ENCODE results near the gene HAGHL. TPM values are rescaled to one million over a fixed set of nuclear protein-coding genes. Genes with fewer than 3 reads are reported as not detected.

Gene HAGHL
- total RNA-seq, 1 experiment from 2014 or later, result 74.8 TPM

DNA sequence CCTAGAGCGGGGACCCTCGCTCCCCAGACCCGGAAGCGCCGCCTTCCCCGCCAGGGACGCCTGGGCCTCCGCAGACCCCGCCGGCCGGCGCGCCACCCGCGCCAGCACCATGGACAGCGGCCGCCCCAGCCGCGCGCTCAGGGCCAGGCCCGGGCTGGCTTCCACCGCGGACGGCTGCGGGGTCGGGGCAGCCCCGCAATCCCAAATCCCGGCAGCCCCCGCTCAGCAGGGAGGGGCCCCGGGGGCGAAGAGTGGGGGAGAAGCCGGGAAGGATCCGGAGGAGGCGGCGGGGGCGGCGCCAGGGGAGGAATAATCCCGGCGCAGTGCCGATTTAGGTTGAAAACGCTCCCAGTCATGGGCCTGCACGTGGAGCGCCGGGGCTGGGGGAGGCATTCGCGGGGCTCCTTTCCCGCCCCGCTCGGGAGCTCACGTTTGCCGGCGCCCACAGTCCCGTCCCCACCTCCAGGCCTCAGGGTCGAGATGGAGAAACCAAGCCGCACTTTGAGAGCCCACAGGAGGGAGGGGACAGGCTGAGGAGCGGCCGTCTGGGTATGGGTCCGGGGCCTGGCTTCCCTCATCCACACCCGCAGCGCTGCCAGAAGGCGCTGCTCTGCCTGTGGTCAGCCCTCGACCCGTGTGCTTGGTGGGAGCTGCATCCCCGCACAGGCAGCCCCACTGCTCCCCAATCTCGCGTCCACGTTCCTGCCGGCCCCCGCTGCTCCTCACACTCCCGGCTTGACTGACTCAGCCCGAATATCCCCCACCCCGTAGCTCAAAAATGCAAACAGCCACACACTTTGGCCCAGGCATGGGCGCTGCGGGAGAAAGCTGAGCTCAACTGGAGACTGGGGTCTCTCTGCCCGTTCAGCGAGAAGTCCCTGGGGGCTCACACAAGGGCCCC, 26.0 kb upstream of the HAGHL start:
- CTCF ChIA-PET, result no interaction called here
- Histone ChIP-seq H3K4me1 (ENCODE audit: control insufficient read depth in 1 of 2, insufficient read depth in 2 of 2, low read length in 2 of 2) (peaks cover 5 to 19% of the 10 kb centered on the region in 2 experiments), H3K9ac (ENCODE audit: low read length) (no peak overlapping the region), H4K20me1 (ENCODE audit: insufficient read depth) (no peaks in the 10 kb centered on the region), H3K27ac (ENCODE audit: low read depth, low read length) (no peak overlapping the region), H3K79me2 (ENCODE audit: insufficient read depth, low read length) (peaks cover 38% of the 10 kb centered on the region), H3K27me3 (ENCODE audit: insufficient read depth, low read length) (no peaks in the 10 kb centered on the region), H3K9me2 (ENCODE audit: insufficient read depth) (no peaks in the 10 kb centered on the region), H3K4me3 (replicated peaks in 1 of 2; ENCODE audit: low read depth in 1 of 2, low read length in 2 of 2) (no peak overlapping the region), H3K9me3 (ENCODE audit: control insufficient read depth in 1 of 2, insufficient read depth in 1 of 2, low read depth in 1 of 2, low read length in 2 of 2) (no peaks in the 10 kb centered on the region), H2AFZ (ENCODE audit: low read depth, low read length, poor library complexity, severe bottlenecking) (no peak overlapping the region), H3K4me2 (ENCODE audit: low read length) (no peak overlapping the region), H3K36me3 (ENCODE audit: control insufficient read depth in 1 of 2, insufficient read depth in 2 of 2, low read length in 2 of 2) (no peaks in the 10 kb centered on the region; a peak in 2 of 4 replicates)
- RAD21 ChIA-PET (ENCODE audit: low non-redundant PET in 1 of 2, low total read pairs in 2 of 2, uncharacterized antibody in 2 of 2, unreplicated experiment in 2 of 2), result no interaction called here
- no peak for ATAC-seq
- DNase-seq (ENCODE audit: low read depth, low spot score), result no peak
- POLR2A ChIA-PET, result interaction anchor here (0.6 kb wide), 1 partner anchor 58 kb away, joined by 4 read pairs; no protein-coding TSS in a partner anchor
- TF ChIP-seq EGR1 (IDR thresholded peaks at IDR 0.05; ENCODE audit: low read depth), result no peak
- no peak for TF ChIP-seq CBX3 (IDR thresholded peaks at IDR 0.05; ENCODE audit: low read depth)
- no peak for TF ChIP-seq JUND (IDR thresholded peaks at IDR 0.05)
- no peak for TF ChIP-seq SP1 (IDR thresholded peaks at IDR 0.05; ENCODE audit: low read depth)
- no peak for TF ChIP-seq EZH2 (IDR thresholded peaks at IDR 0.05)
- no peak for TF ChIP-seq POLR2AphosphoS5 (IDR thresholded peaks at IDR 0.05; ENCODE audit: low read depth, low read length)
- no peak for TF ChIP-seq TCF7L2 (IDR thresholded peaks at IDR 0.05; ENCODE audit: borderline replicate concordance, extremely low read depth, insufficient read depth, insufficient read length)
- no peak for TF ChIP-seq SIN3A (IDR thresholded peaks at IDR 0.05; ENCODE audit: low read depth)
- no TSS peak for BruUV-seq (replicated peaks)
- intact Hi-C loops (cut with micrococcal nuclease), result no loop called here

DNA sequence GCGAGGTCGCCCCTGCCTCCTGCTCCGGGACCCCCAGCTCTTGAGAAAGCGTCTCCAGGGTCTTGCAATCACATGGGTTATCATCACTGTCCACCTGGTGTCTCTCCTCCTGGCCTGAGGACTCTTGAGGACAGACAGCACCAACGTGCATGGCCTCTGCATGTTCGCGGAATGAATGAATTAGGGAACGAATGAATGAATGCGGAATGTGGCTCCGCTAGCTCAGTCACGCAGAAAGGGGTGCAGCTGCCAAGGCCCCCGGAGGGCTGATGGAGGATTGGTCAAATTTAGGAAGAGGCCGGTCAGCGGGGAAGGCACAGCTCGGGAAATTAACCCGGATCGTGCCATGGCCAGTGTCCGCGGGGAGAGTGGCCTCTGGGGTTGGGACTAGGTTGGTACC, 24.6 kb upstream of the HAGHL start:
- BruUV-seq (replicated peaks), result no TSS peak
- no peaks in the 10 kb centered on the region; a peak in 2 of 4 replicates for H3K36me3 ChIP-seq (ENCODE audit: control insufficient read depth in 1 of 2, insufficient read depth in 2 of 2, low read length in 2 of 2)
- H3K9me3 ChIP-seq (ENCODE audit: control insufficient read depth in 1 of 2, insufficient read depth in 1 of 2, low read depth in 1 of 2, low read length in 2 of 2), result no peaks in the 10 kb centered on the region
- H3K27ac ChIP-seq (ENCODE audit: low read depth, low read length), result no peak overlapping the region
- H3K4me3 ChIP-seq (replicated peaks in 1 of 2; ENCODE audit: low read depth in 1 of 2, low read length in 2 of 2), result no peak overlapping the region
- H3K27me3 ChIP-seq (ENCODE audit: insufficient read depth, low read length), result no peaks in the 10 kb centered on the region
- no peak overlapping the region for H3K4me2 ChIP-seq (ENCODE audit: low read length)
- peaks cover 38% of the 10 kb centered on the region for H3K79me2 ChIP-seq (ENCODE audit: insufficient read depth, low read length)
- H4K20me1 ChIP-seq (ENCODE audit: insufficient read depth), result no peaks in the 10 kb centered on the region
- no peak overlapping the region for H2AFZ ChIP-seq (ENCODE audit: low read depth, low read length, poor library complexity, severe bottlenecking)
- ChIA-PET POLR2A (no interaction called here), RAD21 (ENCODE audit: low non-redundant PET in 1 of 2, low total read pairs in 2 of 2, uncharacterized antibody in 2 of 2, unreplicated experiment in 2 of 2) (no interaction called here), CTCF (no interaction called here)
- ATAC-seq (no peak), DNase-seq (ENCODE audit: low read depth, low spot score) (no peak)
- H3K4me1 ChIP-seq (ENCODE audit: control insufficient read depth in 1 of 2, insufficient read depth in 2 of 2, low read length in 2 of 2), result peaks cover 0 to 21% of the 10 kb centered on the region in 2 experiments; a peak in 3 of 4 replicates
- intact Hi-C loops (cut with micrococcal nuclease), result no loop called here
- H3K9ac ChIP-seq (ENCODE audit: low read length), result no peak overlapping the region
- H3K9me2 ChIP-seq (ENCODE audit: insufficient read depth), result no peaks in the 10 kb centered on the region
- TF ChIP-seq, protein P1, sequence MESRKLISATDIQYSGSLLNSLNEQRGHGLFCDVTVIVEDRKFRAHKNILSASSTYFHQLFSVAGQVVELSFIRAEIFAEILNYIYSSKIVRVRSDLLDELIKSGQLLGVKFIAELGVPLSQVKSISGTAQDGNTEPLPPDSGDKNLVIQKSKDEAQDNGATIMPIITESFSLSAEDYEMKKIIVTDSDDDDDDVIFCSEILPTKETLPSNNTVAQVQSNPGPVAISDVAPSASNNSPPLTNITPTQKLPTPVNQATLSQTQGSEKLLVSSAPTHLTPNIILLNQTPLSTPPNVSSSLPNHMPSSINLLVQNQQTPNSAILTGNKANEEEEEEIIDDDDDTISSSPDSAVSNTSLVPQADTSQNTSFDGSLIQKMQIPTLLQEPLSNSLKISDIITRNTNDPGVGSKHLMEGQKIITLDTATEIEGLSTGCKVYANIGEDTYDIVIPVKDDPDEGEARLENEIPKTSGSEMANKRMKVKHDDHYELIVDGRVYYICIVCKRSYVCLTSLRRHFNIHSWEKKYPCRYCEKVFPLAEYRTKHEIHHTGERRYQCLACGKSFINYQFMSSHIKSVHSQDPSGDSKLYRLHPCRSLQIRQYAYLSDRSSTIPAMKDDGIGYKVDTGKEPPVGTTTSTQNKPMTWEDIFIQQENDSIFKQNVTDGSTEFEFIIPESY (IDR thresholded peaks at IDR 0.05; ENCODE audit: extremely low read depth, insufficient replicate concordance, low read length), result no peak
- TF ChIP-seq JUND (IDR thresholded peaks at IDR 0.05) (no peak), ELF1 (IDR thresholded peaks at IDR 0.05; ENCODE audit: borderline replicate concordance, low read depth) (no peak), FOSL1 (IDR thresholded peaks at IDR 0.05; ENCODE audit: low read depth) (no peak), YY1 (IDR thresholded peaks at IDR 0.05; ENCODE audit: extremely low read depth, insufficient replicate concordance, low read depth, low read length) (no peak), ZNF274 (IDR thresholded peaks at IDR 0.05; ENCODE audit: low read depth, low read length) (no peak), CBX3 (IDR thresholded peaks at IDR 0.05; ENCODE audit: low read depth) (no peak), EZH2phosphoT487 (IDR thresholded peaks at IDR 0.05; ENCODE audit: borderline replicate concordance) (no peak), SIN3A (IDR thresholded peaks at IDR 0.05; ENCODE audit: low read depth) (no peak), SP1 (IDR thresholded peaks at IDR 0.05; ENCODE audit: low read depth) (no peak), EZH2 (IDR thresholded peaks at IDR 0.05) (no peak), ZFX (IDR thresholded peaks at IDR 0.05) (no peak), CEBPB (IDR thresholded peaks at IDR 0.05; ENCODE audit: low read depth) (no peak), POLR2AphosphoS5 (IDR thresholded peaks at IDR 0.05; ENCODE audit: low read depth, low read length) (no peak)
- TF ChIP-seq, protein P2, sequence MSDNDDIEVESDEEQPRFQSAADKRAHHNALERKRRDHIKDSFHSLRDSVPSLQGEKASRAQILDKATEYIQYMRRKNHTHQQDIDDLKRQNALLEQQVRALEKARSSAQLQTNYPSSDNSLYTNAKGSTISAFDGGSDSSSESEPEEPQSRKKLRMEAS (IDR thresholded peaks at IDR 0.05), result no peak
- TF ChIP-seq, protein P3, sequence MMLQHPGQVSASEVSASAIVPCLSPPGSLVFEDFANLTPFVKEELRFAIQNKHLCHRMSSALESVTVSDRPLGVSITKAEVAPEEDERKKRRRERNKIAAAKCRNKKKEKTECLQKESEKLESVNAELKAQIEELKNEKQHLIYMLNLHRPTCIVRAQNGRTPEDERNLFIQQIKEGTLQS (IDR thresholded peaks at IDR 0.05), result no peak
